Stimulated activated CD4-positive, alpha-beta T cell treated with anti-CD3 and anti-CD28 coated beads, Interleukin-15, amount 100 ng/mL, for 48 hours (primary cell): ENCODE measurements around the gene EVPLL.
"Not testable (repeated sequence)": the region's sequence is repeated elsewhere in the genome, so short reads cannot be mapped to it uniquely, and the experiment has no call there.

Source experiments
- DNase-seq, 2 donors: peaks; one replicate each; pipeline ENCODE4 v3.0.0-alpha.2; 2020; ENCODE audit warnings: low read depth in 2 of 2

EVPLL gene

GRCh38 chr17:18377437-18378204 lies at the start of gene EVPLL:
Gene EVPLL (plus strand): TSS chr17:18377778. CDS start chr17:18380938, 3,160 bp downstream.
- DNase-seq, result no peak

GRCh38 chr17:18328643-18329204 lies 48.9 kb upstream of the EVPLL start:
- DNase-seq, result no peak

- DNase-seq, result no peak
Observed at GRCh38 chr17:18331879-18332278, 45.7 kb upstream of the EVPLL start.

GRCh38 chr17:18332909-18333489 lies 44.6 kb upstream of the EVPLL start:
- DNase-seq, result no peak

DNA sequence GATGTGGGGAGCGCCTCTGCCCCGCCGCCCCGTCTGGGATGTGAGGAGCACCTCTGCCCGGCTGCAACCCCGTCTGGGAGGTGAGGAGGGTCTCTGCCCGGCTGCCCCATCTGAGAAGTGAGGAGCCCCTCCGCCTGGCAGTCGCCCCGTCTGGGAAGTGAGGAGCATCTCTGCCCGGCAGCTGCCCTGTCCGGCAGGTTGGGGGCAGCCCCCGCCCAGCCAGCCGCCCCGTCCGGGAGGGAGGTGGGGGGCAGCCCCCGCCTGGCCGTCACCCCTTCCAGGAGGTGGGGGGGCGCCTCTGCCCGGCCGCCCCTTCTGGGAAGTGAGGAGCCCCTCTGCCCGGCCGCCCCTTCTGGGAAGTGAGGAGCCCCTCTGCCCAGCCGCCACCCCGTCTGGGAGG lies 39.4 kb upstream of the EVPLL start:
- DNase-seq, result not testable (repeated sequence)

DNA sequence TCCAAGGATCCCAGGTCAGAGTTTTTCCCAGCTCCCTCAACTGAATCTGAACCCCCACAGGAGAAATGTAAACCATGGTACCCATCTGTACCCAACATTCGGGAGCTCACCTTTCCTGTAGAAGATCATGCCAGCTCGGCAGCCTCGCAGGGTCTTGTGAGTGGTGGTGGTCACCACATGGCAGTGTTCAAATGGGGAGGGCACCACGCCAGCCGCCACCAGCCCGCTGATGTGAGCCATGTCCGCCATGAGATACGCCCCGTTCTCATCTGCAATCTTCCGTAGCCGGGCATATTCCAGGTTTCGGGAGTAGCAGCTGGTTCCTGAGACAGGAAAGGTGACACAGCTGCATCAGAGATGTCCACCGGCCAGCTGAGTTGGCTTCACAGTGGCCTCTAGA lies 37.6 kb upstream of the EVPLL start:
- no peak for DNase-seq

GRCh38 chr17:18344021-18344420 lies 33.6 kb upstream of the EVPLL start:
- DNase-seq, result no peak

DNA sequence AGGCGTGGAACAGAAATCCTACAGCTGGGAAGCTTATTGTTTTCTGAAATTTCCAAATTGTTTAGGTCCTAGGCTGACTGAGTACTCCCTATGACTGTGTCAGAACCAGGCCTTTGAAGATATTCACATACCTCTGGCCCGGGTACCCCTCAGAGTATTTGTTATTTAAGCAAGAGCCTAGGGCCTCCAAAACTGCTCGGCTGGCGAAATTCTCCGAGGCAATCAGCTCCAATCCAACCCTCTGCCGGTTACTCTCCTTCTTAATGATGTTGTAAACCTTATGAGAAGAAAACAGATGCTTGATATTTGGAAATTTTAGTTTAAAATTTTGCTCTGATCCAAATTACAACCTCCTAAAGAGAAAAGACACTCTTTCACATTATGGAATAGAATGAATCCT lies 24.0 kb upstream of the EVPLL start:
- DNase-seq, result no peak

DNA sequence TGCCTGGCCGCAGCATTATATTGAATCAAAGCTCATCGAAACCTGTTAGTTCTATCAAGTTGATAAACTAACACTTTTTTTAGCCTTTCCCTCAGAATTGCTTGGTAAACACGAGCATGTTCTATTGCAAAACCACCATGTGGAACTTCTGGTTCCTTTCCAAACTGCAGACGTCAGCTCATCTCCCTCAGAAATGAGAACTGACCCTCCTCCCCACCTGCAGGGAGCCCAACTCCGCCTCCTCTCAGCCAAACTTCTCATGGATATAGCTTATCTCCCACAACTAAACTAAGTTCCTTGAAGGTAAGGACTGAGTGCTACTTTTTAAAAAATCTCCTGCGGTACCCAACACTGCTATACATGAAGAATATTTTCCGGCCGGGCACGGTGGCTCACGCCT lies 21.0 kb upstream of the EVPLL start:
- no peak for DNase-seq

GRCh38 chr17:18360518-18360917 lies 17.1 kb upstream of the EVPLL start:
- no peak for DNase-seq

- no peak for DNase-seq
Observed at GRCh38 chr17:18361837-18362697, 15.5 kb upstream of the EVPLL start.

DNA sequence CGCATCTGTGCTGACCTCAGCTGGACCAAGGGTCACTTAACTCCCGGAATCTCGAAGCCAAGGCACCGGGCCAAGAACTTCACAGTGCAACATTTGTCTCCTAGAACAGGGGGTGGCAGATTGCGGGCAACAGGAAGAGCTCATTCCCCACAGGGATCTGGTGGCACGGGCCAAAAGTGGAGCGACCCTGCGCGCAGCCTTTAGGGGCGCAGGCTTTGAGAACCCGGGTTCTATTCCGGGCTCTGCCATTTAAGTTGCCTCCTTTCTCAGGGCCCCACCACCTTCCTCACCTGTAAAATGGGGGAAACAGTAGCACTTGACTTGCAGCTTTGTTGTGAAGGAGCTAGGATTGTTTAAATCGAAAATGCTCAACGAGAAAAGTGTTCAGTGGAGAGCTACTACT lies 14.9 kb upstream of the EVPLL start:
- no peak for DNase-seq

DNA sequence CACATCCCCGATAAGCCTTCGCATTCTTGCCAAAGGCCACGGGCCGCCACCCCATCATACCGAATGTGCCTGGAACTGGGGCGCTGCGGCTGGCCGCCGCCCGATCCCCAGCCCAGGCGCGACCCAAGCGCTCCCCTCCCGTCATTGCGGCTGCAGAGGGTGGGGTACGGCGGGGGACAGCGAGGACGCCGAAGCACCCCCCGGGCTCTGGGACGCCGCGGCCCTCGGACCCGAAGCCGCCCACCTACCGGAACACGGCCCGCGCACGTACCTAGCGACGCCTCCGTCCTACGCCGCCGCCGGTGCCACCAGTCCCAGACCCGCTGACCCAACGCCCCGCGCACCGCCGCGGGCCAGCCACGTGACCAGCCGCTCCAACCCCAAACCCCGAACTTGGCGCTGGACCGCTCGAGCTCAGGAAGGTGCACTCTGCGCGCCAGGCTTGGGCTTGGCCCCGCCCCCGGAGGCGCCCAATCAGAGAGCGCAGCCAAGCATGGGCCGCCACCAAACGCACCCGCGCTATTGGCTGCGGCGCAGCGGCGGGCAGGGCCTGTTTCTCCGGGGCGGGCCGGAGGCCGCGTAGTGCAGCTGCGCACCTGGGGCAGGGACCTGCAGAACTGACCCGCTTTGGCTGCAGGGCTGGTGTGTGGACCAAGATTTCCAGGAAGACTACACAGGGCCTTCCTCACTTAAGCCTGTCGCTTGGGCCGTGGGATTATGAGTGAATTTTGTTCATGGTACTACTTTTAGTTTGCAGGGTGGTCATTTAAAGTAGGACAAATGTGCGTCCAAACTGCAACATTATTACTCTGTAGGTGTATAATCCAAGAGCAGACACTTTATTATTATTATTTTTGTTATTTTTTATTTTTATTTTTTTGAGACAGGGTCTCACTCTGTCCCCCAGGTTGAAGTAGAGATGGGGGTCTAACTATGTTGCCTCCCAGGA lies 14.2 kb upstream of the EVPLL start, which contains the start of gene SHMT1:
Gene SHMT1, minus strand, starts transcription at position 450 of the 949 bp plus-strand sequence. CDS start 7,569 bp downstream, outside the sequence.
- peak; percentile 79 to 92 for DNase-seq

DNA sequence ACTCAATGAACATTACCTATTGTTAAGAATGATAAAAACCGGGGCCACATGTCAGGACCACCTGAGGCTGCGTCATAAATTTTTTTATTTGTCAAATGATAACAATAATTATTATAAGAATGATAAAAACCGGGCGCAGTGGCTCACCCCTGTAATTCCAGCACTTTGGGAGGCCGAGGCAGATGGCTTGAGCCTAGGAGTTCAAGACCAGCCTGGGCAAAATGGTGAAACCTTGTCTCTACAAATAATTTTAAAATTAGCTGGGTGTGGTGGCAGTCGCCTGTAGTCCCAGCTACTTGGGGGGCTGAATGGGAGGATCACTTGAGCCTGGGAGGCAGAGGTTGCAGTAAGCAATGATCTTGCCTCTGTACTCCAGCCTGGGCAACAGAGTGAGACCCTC lies 13.4 kb upstream of the EVPLL start:
- DNase-seq, result no peak

DNA sequence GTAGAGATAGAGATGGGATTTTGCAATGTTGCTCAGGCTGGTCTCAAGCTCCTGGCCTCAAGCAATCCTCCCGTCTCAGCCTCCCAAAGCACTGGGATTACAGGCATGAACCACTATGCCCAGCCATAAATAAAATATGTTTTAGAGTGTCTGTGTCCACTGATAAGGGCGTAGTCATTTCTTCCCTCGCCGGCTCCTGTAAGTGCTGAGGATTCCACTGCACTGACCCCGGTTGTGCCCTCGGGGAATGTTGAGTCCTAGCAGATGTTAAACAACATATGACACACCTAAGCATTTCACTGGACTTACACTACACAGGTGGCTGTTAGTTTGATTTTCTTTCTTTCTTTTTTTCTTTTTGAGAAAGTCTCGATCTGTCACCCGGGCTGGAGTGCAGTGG lies 8.6 kb upstream of the EVPLL start:
- DNase-seq, result no peak

- DNase-seq, result no peak
Observed at GRCh38 chr17:18370761-18371160, 6.8 kb upstream of the EVPLL start.

DNA sequence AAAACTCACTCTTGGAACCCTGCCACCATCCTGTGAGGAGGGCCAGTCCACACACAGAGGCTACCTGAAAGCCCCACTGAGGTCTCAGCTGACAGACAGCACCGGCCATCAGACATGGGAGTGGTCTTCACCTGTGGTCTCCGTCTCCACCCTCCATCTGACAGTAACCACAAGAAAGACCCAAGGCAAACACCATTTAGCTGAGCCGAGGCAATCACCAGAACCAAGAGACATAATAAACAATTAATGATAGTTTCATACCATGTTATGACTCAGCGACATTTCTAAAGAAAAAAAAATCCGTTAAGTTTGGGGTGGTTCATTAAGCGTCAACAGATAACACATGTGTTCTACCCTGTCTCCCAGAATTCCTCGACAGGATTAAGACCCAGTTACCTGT lies 6.1 kb upstream of the EVPLL start:
- DNase-seq, result no peak

GRCh38 chr17:18373181-18373580 lies 4.4 kb upstream of the EVPLL start:
- DNase-seq, result not testable (repeated sequence)

- DNase-seq, result no peak
Observed at GRCh38 chr17:18374216-18374615, 3.4 kb upstream of the EVPLL start.

DNA sequence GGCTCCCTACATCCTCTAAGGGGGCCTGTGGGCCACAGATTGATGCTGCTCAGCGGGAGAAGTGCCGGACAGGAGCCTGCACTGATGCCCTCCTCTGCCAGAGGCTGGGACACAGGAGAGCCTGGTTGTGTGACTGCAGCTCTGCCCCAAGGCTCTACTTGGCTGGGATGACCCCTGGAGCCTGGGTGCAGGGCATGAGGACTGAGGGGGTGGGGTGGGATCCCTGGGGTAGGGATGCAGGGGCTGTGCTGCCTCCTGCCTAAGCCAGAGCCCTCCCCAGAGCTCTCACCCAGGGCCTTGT lies 577 bp downstream of the EVPLL start:
- DNase-seq, result no peak

DNA sequence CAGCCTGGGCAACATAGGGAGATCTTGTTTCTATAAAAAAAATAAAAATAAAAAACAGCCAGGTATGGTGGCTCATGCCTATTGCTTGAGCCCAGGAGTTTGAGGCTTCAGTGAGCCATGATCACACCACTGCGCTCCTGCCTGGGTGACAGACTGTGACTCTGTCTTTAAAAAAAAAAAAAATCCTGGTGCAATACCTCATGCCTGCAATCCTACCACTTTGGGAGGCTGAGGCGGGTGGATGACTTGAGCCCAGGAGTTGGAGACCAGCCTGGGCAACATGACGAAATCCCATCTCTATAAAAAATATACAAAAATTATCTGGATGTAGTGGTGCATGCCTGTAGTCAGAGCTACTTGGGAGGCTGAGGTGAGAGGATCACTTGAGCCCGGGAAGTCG lies 1.0 kb downstream of the EVPLL start:
- DNase-seq, result not testable (repeated sequence)
